ENCODE results near the gene DNAJB5.
"Not testable (repeated sequence)": the region's sequence is repeated elsewhere in the genome, so short reads cannot be mapped to it uniquely, and the experiment has no call there.

- TF ChIP-seq SRSF9 (IDR thresholded peaks at IDR 0.05; ENCODE audit: borderline replicate concordance, low read depth, low read length); FIP1L1 (IDR thresholded peaks at IDR 0.05; ENCODE audit: low read depth, low read length, poor library complexity, severe bottlenecking); THAP7 (CRISPR knock-in tag; IDR thresholded peaks at IDR 0.05): not testable (repeated sequence)
Measured at GRCh38 chr9:34956066-34956465, 33.5 kb upstream of the DNAJB5 start.
